ENCODE measurements around the gene SHMT1. TPM values are rescaled to one million over a fixed set of nuclear protein-coding genes. Genes with fewer than 3 reads are reported as not detected.

SHMT1 gene
- total and polyA plus RNA-seq, 10 donors: 9.1 to 68.7 (median 39.7) TPM

DNA sequence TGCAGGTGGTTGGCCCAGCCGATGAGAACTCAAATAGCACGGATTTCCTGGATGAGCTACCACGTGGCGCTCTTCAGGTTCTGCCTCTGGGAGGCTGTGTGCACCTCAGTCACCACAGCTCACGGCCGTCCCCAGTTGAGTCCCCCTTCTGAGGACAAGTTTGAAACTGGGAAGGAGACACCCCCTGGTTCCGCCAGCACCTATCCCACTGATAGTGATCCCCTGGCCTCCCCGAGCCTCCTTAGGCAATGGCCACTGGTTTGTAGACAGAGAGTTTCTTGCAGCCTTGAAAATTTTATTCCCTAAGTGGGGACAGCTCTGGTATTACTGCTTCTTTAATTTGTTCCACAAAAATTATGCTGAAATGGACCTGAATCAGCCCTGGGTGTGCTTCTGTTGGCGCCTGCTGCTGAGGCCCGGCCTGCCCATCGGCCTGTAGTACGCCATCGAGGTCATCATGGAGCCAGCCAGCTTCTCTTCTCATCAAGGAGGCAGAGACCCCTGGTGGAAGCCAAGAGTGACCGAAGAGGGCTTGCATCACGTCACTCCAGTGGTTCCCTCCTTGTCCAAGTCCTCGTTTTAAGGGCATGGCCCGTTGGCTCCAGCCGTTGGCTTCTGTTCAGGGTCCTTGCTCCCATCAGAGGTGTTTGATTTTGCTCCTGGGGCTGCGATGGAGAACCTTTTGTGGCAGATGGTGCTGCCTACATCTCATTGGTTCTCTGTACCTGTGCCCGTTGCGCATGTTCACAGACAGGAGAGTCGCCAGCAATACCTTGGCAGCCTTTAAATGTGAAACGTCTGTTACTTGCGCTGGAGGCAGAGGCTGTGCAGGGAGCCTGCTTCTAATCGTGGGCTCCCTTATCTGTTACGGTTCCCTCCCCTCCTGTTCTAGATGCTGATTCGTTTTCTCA lies 39.0 kb downstream of the SHMT1 start:
- WGBS, 5 donors: 81 to 91% (median 83%) methylated on average over 27 of the region's 27 CpGs
- H3K36me3 ChIP-seq: peaks cover 8 to 100% (median 73%) of the 10 kb centered on the region in 6 donors
- TF ChIP-seq, protein P1, sequence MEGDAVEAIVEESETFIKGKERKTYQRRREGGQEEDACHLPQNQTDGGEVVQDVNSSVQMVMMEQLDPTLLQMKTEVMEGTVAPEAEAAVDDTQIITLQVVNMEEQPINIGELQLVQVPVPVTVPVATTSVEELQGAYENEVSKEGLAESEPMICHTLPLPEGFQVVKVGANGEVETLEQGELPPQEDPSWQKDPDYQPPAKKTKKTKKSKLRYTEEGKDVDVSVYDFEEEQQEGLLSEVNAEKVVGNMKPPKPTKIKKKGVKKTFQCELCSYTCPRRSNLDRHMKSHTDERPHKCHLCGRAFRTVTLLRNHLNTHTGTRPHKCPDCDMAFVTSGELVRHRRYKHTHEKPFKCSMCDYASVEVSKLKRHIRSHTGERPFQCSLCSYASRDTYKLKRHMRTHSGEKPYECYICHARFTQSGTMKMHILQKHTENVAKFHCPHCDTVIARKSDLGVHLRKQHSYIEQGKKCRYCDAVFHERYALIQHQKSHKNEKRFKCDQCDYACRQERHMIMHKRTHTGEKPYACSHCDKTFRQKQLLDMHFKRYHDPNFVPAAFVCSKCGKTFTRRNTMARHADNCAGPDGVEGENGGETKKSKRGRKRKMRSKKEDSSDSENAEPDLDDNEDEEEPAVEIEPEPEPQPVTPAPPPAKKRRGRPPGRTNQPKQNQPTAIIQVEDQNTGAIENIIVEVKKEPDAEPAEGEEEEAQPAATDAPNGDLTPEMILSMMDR (IDR thresholded peaks at IDR 0.05 in 8 of 11, conservative IDR thresholded peaks at IDR 0.05 in 3 of 11): no peak
- TF ChIP-seq POLR2A (IDR thresholded peaks at IDR 0.05) (no peak), POLR2AphosphoS5 (IDR thresholded peaks at IDR 0.05) (peak in 2 of 3 donors; percentile 13 to 21)
- H3K27me3 ChIP-seq (replicated peaks in 1 of 7): no peaks in the 10 kb centered on the region
- H3K27ac ChIP-seq: peak overlapping the region in 5 of 8 donors; percentile 34 to 67 (median 57)
- no peaks in the 10 kb centered on the region for H3K9me3 ChIP-seq
- no peak overlapping the region for H3K4me3 ChIP-seq
- no peak for DNase-seq
- intact Hi-C loops (cut with DNase I; ENCODE audit: low total_unique reads): no loop called here
- peaks cover 17 to 79% (median 59%) of the 10 kb centered on the region in 6 donors for H3K4me1 ChIP-seq

DNA sequence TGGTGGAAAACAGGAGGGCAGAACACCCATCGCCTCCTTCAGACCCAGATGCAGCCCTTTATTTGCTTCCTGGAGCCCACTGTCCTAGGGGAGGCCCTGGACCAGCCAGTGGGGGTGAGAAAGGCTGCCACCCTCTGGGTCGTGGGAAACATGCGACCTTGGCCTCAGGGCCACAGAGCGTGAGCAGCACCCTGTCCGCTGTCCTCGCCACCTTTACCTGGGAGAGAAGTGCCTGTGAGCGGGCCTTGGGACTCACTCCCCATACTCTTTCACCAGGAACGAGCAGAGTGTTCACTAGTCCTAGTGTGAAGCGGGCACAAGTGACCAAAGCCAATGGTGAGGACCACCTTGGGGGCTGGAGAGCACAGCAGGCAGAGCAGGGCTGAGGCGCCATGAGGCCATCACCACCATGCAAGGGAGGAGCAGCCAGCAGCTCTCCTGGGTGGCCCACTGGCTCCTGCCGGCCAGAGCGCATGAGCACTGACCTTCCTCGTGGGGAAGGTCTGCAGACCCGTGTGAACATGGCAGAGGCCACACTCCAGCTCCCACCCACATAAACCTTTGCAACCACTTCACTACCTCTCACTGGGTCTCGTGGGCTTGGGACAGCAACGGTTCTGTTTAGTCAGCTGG lies 39.7 kb downstream of the SHMT1 start:
- peaks cover 8 to 100% (median 73%) of the 10 kb centered on the region in 6 donors for H3K36me3 ChIP-seq
- H3K4me3 ChIP-seq: no peak overlapping the region
- peaks cover 25 to 86% (median 66%) of the 10 kb centered on the region in 6 donors for H3K4me1 ChIP-seq
- TF ChIP-seq POLR2AphosphoS5 (IDR thresholded peaks at IDR 0.05): peak in 2 of 3 donors; percentile 7 to 65
- TF ChIP-seq, protein P1 (IDR thresholded peaks at IDR 0.05 in 8 of 11, conservative IDR thresholded peaks at IDR 0.05 in 3 of 11): no peak
- intact Hi-C loops (cut with DNase I; ENCODE audit: low total_unique reads): no loop called here
- peak; percentile 62 for DNase-seq
- 87 to 94% (median 91%) methylated on average over 10 to 16 of the region's 16 CpGs for WGBS, 5 donors
- H3K27ac ChIP-seq: peak overlapping the region in 1 of 8 donors; percentile 67
- no peaks in the 10 kb centered on the region for H3K9me3 ChIP-seq
- no peaks in the 10 kb centered on the region for H3K27me3 ChIP-seq (replicated peaks in 1 of 7)

DNA sequence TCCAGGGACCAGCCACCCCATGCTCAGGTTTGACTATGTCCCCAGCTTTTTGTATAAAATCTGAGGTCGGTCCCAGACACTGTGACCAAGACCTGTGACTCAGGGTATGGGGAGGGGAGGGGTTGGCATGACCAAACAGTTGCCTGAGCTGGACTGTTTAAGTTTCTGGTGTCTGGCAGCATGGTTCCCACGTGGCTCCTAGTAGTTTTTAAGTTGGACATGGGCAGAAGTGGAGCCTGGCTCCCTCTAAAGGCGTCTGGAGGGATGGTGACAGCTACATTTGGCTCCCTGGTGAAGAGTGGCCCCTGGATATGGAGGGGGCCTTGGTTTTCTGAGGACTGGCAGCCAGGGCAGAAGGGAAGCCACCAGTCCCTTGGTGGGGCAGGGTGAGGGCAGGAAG lies 40.3 kb downstream of the SHMT1 start:
- Histone ChIP-seq H3K9me3 (no peaks in the 10 kb centered on the region), H3K4me1 (peaks cover 31 to 93% (median 73%) of the 10 kb centered on the region in 6 donors), H3K27me3 (replicated peaks in 1 of 7) (no peaks in the 10 kb centered on the region), H3K36me3 (peaks cover 8 to 100% (median 68%) of the 10 kb centered on the region in 6 donors), H3K27ac (no peak overlapping the region), H3K4me3 (no peak overlapping the region)
- WGBS, 5 donors: 52 to 77% (median 71%) methylated on average over 3 of the region's 3 CpGs
- intact Hi-C loops (cut with DNase I; ENCODE audit: low total_unique reads): no loop called here
- DNase-seq: peak; percentile 44
- TF ChIP-seq, protein P1 (IDR thresholded peaks at IDR 0.05 in 8 of 11, conservative IDR thresholded peaks at IDR 0.05 in 3 of 11): no peak
- TF ChIP-seq POLR2AphosphoS5 (IDR thresholded peaks at IDR 0.05): no peak
- no peak for TF ChIP-seq POLR2A (IDR thresholded peaks at IDR 0.05)

DNA sequence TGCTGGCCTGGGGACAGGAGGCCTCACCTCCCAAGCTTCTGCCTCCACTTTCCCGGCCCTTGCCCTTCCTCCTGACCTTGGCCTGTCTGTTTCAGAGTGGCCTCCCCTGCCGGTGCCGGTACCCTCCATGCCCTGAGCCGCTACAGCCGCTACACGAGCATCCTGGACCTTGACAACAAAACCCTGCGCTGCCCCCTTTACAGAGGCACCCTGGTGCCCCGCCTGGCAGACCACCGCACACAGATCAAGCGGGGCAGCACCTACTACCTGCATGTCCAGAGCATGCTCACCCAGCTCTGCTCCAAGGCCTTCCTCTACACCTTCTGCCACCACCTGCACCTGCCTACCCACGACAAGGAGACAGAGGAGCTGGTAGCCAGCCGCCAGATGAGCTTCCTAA lies 40.8 kb downstream of the SHMT1 start:
- intact Hi-C loops (cut with DNase I; ENCODE audit: low total_unique reads): no loop called here
- H3K9me3 ChIP-seq: no peaks in the 10 kb centered on the region
- H3K4me1 ChIP-seq: peaks cover 36 to 97% (median 77%) of the 10 kb centered on the region in 6 donors
- H3K27ac ChIP-seq: no peak overlapping the region
- H3K27me3 ChIP-seq (replicated peaks in 1 of 7): no peaks in the 10 kb centered on the region
- peak; percentile 69 for DNase-seq
- peak in 2 of 3 donors; percentile 18 to 57 for TF ChIP-seq POLR2AphosphoS5 (IDR thresholded peaks at IDR 0.05)
- no peak for TF ChIP-seq POLR2A (IDR thresholded peaks at IDR 0.05)
- peaks cover 8 to 100% (median 68%) of the 10 kb centered on the region in 6 donors for H3K36me3 ChIP-seq
- no peak overlapping the region for H3K4me3 ChIP-seq
- WGBS, 5 donors: 85 to 91% (median 88%) methylated on average over 12 of the region's 12 CpGs

All from spleen (tissue), 11 donors.